22Rv1 (cell line): ENCODE data around the gene ZNF579.

Experiments
- CTCF ChIP-seq: fragments of 450-650 bp; IDR thresholded peaks from 2 replicates; pipeline ENCODE4 v1.5.1; 2017; ENCODE audit warnings: mild to moderate bottlenecking
- ZFX ChIP-seq: fragments of 450-650 bp; IDR thresholded peaks from 2 replicates; pipeline ENCODE4 v1.6.1; 2017; ENCODE audit warnings: antibody characterized with exemption, borderline replicate concordance

- no peak for TF ChIP-seq CTCF
- TF ChIP-seq ZFX = no peak
Observed at GRCh38 chr19:55550321-55550650, 30.4 kb downstream of the ZNF579 start.
